Calu3 (cell line): ENCODE data around the gene OPN1MW. TPM values are rescaled to one million over a fixed set of nuclear protein-coding genes. Genes with fewer than 3 reads are reported as not detected.
"Not testable (repeated sequence)": the region's sequence is repeated elsewhere in the genome, so short reads cannot be mapped to it uniquely, and the experiment has no call there.

Experiments used
- BruUV-seq: library from RNA; stranded (reverse); fragments of 400-500 nt; replicated peaks from 2 replicates; lab custom pipeline; 2021; lab: Mats Ljungman, UMichigan
- CTCF ChIA-PET: fragments of 300-600 bp; sonication (Branson Sonifier 250); formaldehyde crosslinking; loops from one replicate; lab custom pipeline; 2022; ENCODE audit warnings: antibody characterized with exemption; lab: Charles Lee
- DNase-seq: peaks from one replicate; pipeline ENCODE4 v3.0.0; 2022
- H3K27ac Mint-ChIP-seq: one replicate; pipeline ENCODE4 v1.8.0; 2022; ENCODE audit warnings: mixed read lengths; ENCODE audit not compliant: unreplicated experiment
- H3K27me3 Mint-ChIP-seq: one replicate; pipeline ENCODE4 v1.8.0; 2022; ENCODE audit warnings: mixed read lengths; ENCODE audit not compliant: unreplicated experiment
- H3K36me3 Mint-ChIP-seq: one replicate; pipeline ENCODE4 v1.8.0; 2022; ENCODE audit warnings: mild to moderate bottlenecking, moderate library complexity, mixed read lengths; ENCODE audit not compliant: insufficient read depth, unreplicated experiment
- H3K4me1 Mint-ChIP-seq: one replicate; pipeline ENCODE4 v1.8.0; 2022; ENCODE audit warnings: mild to moderate bottlenecking, low read depth, mixed read lengths; ENCODE audit not compliant: unreplicated experiment
- H3K4me3 Mint-ChIP-seq: one replicate; pipeline ENCODE4 v1.8.0; 2022; ENCODE audit warnings: mild to moderate bottlenecking, low read depth, moderate library complexity, mixed read lengths; ENCODE audit not compliant: unreplicated experiment
- H3K9me3 Mint-ChIP-seq: one replicate; pipeline ENCODE4 v1.8.0; 2022; ENCODE audit warnings: low read depth, mixed read lengths; ENCODE audit not compliant: unreplicated experiment
- intact Hi-C: fragments of 100-400 bp; cut with micrococcal nuclease; formaldehyde crosslinking; loops from one replicate; pipeline ENCODE4 v1.10.0; 2022; ENCODE audit not compliant: unreplicated experiment
- total RNA-seq: library from RNA; stranded (reverse); gene quantifications from 2 replicates; pipeline ENCODE4 v1.2.3, GENCODE V29; 2022
- TF ChIP-seq, protein P1 (sequence below): fragments of 200-600 bp; IDR thresholded peaks from one replicate; pipeline ENCODE4 v1.8.0; 2022; ENCODE audit warnings: antibody characterized with exemption; ENCODE audit not compliant: unreplicated experiment

Gene OPN1MW
- total RNA-seq, 1 experiment from 2014 or later: not detected

DNA sequence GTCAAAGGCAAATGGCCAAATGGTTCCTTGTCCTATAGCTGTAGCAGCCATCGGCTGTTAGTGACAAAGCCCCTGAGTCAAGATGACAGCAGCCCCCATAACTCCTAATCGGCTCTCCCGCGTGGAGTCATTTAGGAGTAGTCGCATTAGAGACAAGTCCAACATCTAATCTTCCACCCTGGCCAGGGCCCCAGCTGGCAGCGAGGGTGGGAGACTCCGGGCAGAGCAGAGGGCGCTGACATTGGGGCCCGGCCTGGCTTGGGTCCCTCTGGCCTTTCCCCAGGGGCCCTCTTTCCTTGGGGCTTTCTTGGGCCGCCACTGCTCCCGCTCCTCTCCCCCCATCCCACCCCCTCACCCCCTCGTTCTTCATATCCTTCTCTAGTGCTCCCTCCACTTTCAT is 42.2 kb upstream of the OPN1MW start:
- Mint-ChIP-seq H3K27me3 (no peaks in the 10 kb centered on the region), H3K27ac (no peak overlapping the region), H3K4me1 (peaks cover 11% of the 10 kb centered on the region), H3K36me3 (peaks cover 5% of the 10 kb centered on the region), H3K4me3 (no peak overlapping the region), H3K9me3 (no peaks in the 10 kb centered on the region)
- CTCF ChIA-PET: no interaction called here
- intact Hi-C loops: no loop called here
- no TSS peak for BruUV-seq
- TF ChIP-seq, protein P1, sequence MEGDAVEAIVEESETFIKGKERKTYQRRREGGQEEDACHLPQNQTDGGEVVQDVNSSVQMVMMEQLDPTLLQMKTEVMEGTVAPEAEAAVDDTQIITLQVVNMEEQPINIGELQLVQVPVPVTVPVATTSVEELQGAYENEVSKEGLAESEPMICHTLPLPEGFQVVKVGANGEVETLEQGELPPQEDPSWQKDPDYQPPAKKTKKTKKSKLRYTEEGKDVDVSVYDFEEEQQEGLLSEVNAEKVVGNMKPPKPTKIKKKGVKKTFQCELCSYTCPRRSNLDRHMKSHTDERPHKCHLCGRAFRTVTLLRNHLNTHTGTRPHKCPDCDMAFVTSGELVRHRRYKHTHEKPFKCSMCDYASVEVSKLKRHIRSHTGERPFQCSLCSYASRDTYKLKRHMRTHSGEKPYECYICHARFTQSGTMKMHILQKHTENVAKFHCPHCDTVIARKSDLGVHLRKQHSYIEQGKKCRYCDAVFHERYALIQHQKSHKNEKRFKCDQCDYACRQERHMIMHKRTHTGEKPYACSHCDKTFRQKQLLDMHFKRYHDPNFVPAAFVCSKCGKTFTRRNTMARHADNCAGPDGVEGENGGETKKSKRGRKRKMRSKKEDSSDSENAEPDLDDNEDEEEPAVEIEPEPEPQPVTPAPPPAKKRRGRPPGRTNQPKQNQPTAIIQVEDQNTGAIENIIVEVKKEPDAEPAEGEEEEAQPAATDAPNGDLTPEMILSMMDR: no peak
- DNase-seq: no peak

DNA sequence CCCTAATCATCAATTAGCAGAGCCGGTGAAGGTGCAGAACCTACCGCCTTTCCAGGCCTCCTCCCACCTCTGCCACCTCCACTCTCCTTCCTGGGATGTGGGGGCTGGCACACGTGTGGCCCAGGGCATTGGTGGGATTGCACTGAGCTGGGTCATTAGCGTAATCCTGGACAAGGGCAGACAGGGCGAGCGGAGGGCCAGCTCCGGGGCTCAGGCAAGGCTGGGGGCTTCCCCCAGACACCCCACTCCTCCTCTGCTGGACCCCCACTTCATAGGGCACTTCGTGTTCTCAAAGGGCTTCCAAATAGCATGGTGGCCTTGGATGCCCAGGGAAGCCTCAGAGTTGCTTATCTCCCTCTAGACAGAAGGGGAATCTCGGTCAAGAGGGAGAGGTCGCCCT is 41.7 kb upstream of the OPN1MW start:
- H3K27ac Mint-ChIP-seq: no peak overlapping the region
- no peaks in the 10 kb centered on the region for H3K27me3 Mint-ChIP-seq
- peaks cover 5% of the 10 kb centered on the region for H3K36me3 Mint-ChIP-seq
- H3K4me3 Mint-ChIP-seq: no peak overlapping the region
- no TSS peak for BruUV-seq
- no peak for DNase-seq
- CTCF ChIA-PET: no interaction called here
- H3K9me3 Mint-ChIP-seq: no peaks in the 10 kb centered on the region
- intact Hi-C loops: no loop called here
- H3K4me1 Mint-ChIP-seq: peaks cover 10% of the 10 kb centered on the region
- TF ChIP-seq, protein P1: no peak

DNA sequence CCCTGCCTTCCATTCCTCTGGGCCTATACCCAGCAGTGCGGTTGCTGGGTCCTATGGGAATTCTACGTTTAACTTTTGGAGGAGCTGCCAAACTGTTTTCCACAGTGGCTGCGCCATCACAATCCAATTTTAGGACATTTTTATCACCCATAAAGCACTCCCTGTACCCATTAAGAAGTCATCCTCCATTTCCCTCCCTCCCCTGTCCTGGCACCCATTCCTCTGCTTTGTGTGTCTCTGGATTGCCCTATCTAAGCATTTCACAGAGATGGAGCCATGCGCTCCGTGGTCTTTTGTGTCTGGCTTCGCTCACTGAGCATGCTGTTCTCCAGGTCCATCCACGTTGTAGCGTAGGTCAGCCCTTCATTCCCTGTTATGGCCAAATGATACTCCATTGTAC is 40.0 kb upstream of the OPN1MW start:
- TF ChIP-seq, protein P1: no peak
- Mint-ChIP-seq H3K27ac (no peak overlapping the region), H3K36me3 (no peaks in the 10 kb centered on the region), H3K27me3 (no peaks in the 10 kb centered on the region), H3K9me3 (no peaks in the 10 kb centered on the region), H3K4me3 (no peak overlapping the region), H3K4me1 (no peaks in the 10 kb centered on the region)
- no peak for DNase-seq
- no TSS peak for BruUV-seq
- CTCF ChIA-PET: no interaction called here
- intact Hi-C loops: no loop called here

DNA sequence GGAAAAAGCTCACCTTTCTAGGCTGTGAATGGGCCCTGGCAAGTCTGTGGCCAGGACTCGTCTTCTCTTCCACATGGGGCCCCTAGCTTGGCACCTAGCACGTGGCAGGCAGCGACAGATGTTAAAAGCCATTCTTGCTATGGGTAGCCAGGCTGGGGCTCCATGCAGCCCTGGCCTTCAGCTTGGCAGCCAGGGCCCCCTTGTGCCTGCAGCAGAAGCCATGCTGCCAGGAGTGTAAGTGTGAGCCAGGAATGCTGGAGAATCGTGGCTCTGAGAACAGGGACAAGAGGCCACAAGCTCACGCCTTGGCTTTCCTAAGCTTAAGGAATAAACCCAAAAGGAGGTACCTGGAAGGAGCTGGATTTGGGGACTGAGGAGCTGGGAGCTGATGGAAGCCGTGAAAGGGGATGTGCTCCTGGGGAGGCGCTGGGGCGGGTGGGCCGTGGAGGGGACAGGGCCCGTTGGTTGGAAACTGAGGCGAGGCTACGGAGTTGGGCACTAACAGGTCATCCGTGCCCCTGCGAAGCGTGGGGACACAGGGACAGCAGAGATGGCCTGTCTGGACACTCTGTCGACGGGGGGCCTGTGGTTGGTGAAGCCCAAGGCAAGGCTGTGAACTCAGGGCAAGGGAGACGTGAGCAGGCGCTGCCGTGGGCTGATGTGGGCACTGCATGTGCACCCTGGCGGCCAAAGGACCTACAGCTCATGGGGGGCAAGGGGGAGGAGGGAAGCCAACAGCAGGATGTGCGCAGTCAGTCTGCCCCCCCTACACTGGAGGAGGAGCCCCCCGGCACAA is 39.2 kb upstream of the OPN1MW start:
- Mint-ChIP-seq H3K36me3 (no peaks in the 10 kb centered on the region), H3K4me3 (no peak overlapping the region), H3K27me3 (no peaks in the 10 kb centered on the region), H3K27ac (no peak overlapping the region), H3K9me3 (no peaks in the 10 kb centered on the region), H3K4me1 (no peaks in the 10 kb centered on the region)
- TF ChIP-seq, protein P1: no peak
- intact Hi-C loops: no loop called here
- CTCF ChIA-PET: interaction anchor here (0.6 kb wide), 1 partner anchor 51 kb away, joined by 5 read pairs; no protein-coding TSS in a partner anchor
- no peak for DNase-seq
- no TSS peak for BruUV-seq

DNA sequence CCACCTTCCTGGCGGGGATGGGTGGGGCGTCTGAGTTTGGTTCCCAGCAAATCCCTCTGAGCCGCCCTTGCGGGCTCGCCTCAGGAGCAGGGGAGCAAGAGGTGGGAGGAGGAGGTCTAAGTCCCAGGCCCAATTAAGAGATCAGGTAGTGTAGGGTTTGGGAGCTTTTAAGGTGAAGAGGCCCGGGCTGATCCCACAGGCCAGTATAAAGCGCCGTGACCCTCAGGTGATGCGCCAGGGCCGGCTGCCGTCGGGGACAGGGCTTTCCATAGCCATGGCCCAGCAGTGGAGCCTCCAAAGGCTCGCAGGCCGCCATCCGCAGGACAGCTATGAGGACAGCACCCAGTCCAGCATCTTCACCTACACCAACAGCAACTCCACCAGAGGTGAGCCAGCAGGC is 38.4 kb upstream of the OPN1MW start, which contains the start of gene OPN1LW:
Gene OPN1LW (plus strand): TSS at position 234 of the 400 bp plus-strand sequence. CDS start 41 bp downstream, at position 275.
- intact Hi-C loops, DNase-seq, H3K9me3 Mint-ChIP-seq, H3K36me3 Mint-ChIP-seq, H3K27ac Mint-ChIP-seq, BruUV-seq, CTCF ChIA-PET, H3K4me1 Mint-ChIP-seq, H3K27me3 Mint-ChIP-seq, H3K4me3 Mint-ChIP-seq: not testable (repeated sequence)

DNA sequence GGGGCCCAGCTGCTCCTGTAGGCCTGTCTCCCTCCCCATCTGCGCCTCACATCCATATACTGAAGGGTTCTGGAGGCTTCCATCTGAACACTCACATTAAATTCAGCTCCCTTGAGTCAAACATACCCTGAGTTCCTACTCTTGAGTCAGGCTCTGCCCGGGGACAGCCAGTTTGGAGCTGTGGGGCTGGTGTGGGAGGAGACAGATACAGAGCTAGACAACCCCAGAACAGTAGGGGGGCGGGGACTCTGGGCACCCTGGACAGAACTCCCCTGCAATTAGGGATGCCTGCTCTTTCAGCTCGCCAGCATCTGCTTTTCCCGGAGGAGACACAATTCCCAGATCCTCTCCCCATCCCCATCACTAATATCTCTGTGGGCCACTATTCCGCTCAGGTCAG is 31.4 kb upstream of the OPN1MW start:
- CTCF ChIA-PET, DNase-seq, H3K4me1 Mint-ChIP-seq, H3K27ac Mint-ChIP-seq, intact Hi-C loops, H3K4me3 Mint-ChIP-seq, H3K36me3 Mint-ChIP-seq, H3K9me3 Mint-ChIP-seq, H3K27me3 Mint-ChIP-seq, BruUV-seq: not testable (repeated sequence)

DNA sequence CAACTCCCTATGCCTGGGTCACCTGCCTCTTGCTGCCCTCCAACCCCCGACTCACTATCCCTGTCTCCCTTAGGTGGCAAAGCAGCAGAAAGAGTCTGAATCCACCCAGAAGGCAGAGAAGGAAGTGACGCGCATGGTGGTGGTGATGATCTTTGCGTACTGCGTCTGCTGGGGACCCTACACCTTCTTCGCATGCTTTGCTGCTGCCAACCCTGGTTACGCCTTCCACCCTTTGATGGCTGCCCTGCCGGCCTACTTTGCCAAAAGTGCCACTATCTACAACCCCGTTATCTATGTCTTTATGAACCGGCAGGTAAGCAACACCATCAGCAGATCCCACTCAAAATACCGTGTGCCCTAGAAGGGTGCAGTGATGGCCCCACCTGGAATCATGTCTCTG is 26.2 kb upstream of the OPN1MW start:
- BruUV-seq, H3K27ac Mint-ChIP-seq, H3K4me3 Mint-ChIP-seq, H3K36me3 Mint-ChIP-seq, intact Hi-C loops, H3K9me3 Mint-ChIP-seq, H3K27me3 Mint-ChIP-seq, H3K4me1 Mint-ChIP-seq, CTCF ChIA-PET, DNase-seq: not testable (repeated sequence)
